ENCODE results near the gene DNAJA3.

Gene DNAJA3

DNA sequence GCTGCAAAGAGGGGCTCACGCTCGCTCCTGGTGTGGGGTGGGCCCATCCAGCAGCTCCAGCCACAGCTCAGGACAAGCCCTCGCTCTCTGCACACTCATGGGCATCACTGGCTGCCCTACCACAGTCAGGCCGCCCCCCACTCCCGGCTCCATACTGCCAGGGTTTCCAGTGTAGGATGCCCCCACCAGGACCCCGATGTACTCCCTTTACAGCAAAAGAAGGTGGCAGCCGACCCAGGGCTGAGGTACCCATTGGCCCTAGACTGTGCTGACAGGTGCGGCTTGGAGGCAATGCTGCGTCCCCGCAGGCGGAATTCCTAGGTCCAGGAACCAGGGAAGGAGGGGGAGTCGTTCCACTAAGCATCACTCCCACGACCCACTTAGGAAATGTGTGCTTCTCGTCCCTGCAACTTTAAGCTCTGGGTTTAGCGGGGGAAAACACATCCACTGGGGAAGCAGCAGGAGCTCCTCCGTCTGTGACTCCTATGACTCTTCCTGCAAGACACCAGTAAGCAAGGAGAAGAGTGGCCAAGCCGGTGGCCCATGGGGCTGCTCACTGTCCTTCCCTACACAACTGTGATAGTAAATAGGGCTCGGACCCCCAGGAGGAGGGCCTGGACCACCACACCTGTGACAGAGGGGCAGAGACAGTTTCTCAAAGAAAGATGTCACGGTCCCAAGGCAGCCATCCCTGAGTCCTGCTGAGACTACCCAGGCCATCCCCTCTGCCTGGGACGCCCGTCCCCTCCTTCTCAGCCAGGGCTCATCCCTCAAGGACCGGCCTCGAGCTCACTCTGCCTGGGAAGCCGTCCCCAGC, 22.3 kb upstream of the DNAJA3 start:
- H3K9me3 ChIP-seq (ENCODE audit: low read length): no peaks in the 10 kb centered on the region
- peaks cover 11% of the 10 kb centered on the region for H3K36me3 ChIP-seq (ENCODE audit: insufficient read depth, low read length)
- H3K27me3 ChIP-seq (ENCODE audit: control insufficient read depth in 1 of 2, insufficient read depth in 2 of 2, low read length in 2 of 2): no peaks in the 10 kb centered on the region
- H3K27ac ChIP-seq (ENCODE audit: low read depth, low read length): no peak overlapping the region
- H3K4me3 ChIP-seq (ENCODE audit: low read depth in 1 of 2, low read length in 2 of 2): no peak overlapping the region
- H3K4me1 ChIP-seq (ENCODE audit: insufficient read depth, low read length): no peaks in the 10 kb centered on the region
- no peak overlapping the region for H3K9ac ChIP-seq (ENCODE audit: low read length)

- no peak overlapping the region for H3K9ac ChIP-seq (ENCODE audit: low read length)
- H3K9me3 ChIP-seq (ENCODE audit: low read length): no peaks in the 10 kb centered on the region
- H3K36me3 ChIP-seq (ENCODE audit: insufficient read depth, low read length): peaks cover 11% of the 10 kb centered on the region
- H3K27me3 ChIP-seq (ENCODE audit: control insufficient read depth in 1 of 2, insufficient read depth in 2 of 2, low read length in 2 of 2): no peaks in the 10 kb centered on the region
- H3K4me1 ChIP-seq (ENCODE audit: insufficient read depth, low read length): no peaks in the 10 kb centered on the region
- H3K27ac ChIP-seq (ENCODE audit: low read depth, low read length): no peak overlapping the region
- no peak overlapping the region for H3K4me3 ChIP-seq (ENCODE audit: low read depth in 1 of 2, low read length in 2 of 2)
These were observed 21.3 kb upstream of the DNAJA3 start for GRCh38 chr16:4404247-4404966.

- no peak overlapping the region for H3K9ac ChIP-seq (ENCODE audit: low read length)
- H3K27ac ChIP-seq (ENCODE audit: low read depth, low read length): no peak overlapping the region
- no peaks in the 10 kb centered on the region for H3K9me3 ChIP-seq (ENCODE audit: low read length)
- H3K4me3 ChIP-seq (ENCODE audit: low read depth in 1 of 2, low read length in 2 of 2): no peak overlapping the region
- H3K36me3 ChIP-seq (ENCODE audit: insufficient read depth, low read length): peaks cover 11% of the 10 kb centered on the region
- peaks cover 5% of the 10 kb centered on the region for H3K4me1 ChIP-seq (ENCODE audit: insufficient read depth, low read length)
- no peaks in the 10 kb centered on the region for H3K27me3 ChIP-seq (ENCODE audit: control insufficient read depth in 1 of 2, insufficient read depth in 2 of 2, low read length in 2 of 2)
These were observed 20.5 kb upstream of the DNAJA3 start for GRCh38 chr16:4404967-4405696.

GRCh38 chr16:4407543-4408322, 17.9 kb upstream of the DNAJA3 start:
- Histone ChIP-seq H3K27ac (ENCODE audit: low read depth, low read length) (no peak overlapping the region), H3K9me3 (ENCODE audit: low read length) (no peaks in the 10 kb centered on the region), H3K4me1 (ENCODE audit: insufficient read depth, low read length) (peaks cover 16% of the 10 kb centered on the region), H3K4me3 (ENCODE audit: low read depth in 1 of 2, low read length in 2 of 2) (no peak overlapping the region), H3K27me3 (ENCODE audit: control insufficient read depth in 1 of 2, insufficient read depth in 2 of 2, low read length in 2 of 2) (no peaks in the 10 kb centered on the region), H3K36me3 (ENCODE audit: insufficient read depth, low read length) (peaks cover 11% of the 10 kb centered on the region), H3K9ac (ENCODE audit: low read length) (no peak overlapping the region)

- Histone ChIP-seq H3K36me3 (ENCODE audit: insufficient read depth, low read length) (peaks cover 11% of the 10 kb centered on the region), H3K27me3 (ENCODE audit: control insufficient read depth in 1 of 2, insufficient read depth in 2 of 2, low read length in 2 of 2) (no peaks in the 10 kb centered on the region), H3K27ac (ENCODE audit: low read depth, low read length) (no peak overlapping the region), H3K9me3 (ENCODE audit: low read length) (no peaks in the 10 kb centered on the region), H3K9ac (ENCODE audit: low read length) (no peak overlapping the region), H3K4me1 (ENCODE audit: insufficient read depth, low read length) (peaks cover 16% of the 10 kb centered on the region), H3K4me3 (ENCODE audit: low read depth in 1 of 2, low read length in 2 of 2) (no peak overlapping the region)
These were observed 17.4 kb upstream of the DNAJA3 start for GRCh38 chr16:4408323-4408690.

DNA sequence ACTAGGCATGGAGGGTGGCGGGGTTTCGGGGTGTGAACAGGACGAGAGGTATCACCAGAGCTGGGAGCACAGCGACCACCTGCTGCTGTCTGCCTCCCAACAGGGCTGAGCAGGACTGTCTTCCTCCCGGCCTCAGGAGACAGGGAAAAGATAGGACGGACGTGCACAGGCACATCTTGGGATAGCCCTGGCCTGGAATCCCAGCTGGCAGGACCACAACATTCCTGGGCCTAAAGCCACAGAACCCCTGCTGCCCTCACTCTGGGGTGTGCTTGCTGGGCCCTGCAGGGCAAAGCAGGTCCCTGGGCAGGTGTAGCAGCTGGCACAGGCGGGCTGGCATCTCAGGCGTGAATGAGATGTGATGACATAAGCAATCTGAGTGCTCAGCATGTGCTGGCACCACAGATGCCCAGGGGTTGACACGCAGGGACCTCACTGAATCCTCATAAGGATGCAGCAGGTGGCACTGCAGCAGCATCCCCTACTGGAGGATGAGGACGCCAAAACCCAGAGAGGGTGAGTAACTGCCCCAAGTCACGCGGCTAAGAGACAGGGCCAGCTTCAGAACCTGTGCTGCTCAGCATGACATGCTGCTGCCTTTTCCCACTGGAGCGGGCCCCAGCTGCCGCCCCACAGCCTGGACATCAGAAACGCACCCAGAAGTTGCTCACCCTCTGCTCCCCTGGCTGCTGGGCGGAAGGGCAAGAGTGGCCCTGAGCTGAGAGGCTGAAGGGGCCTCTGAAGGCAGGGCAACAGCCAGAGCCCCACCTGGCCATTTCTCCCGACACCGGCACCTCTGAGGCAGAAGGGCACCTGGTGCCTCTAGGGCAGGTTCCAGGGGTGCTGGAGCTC, 16.4 kb upstream of the DNAJA3 start:
- Histone ChIP-seq H3K9ac (ENCODE audit: low read length) (no peak overlapping the region), H3K4me1 (ENCODE audit: insufficient read depth, low read length) (peaks cover 16% of the 10 kb centered on the region), H3K4me3 (ENCODE audit: low read depth in 1 of 2, low read length in 2 of 2) (no peak overlapping the region), H3K27ac (ENCODE audit: low read depth, low read length) (no peak overlapping the region), H3K36me3 (ENCODE audit: insufficient read depth, low read length) (peaks cover 11% of the 10 kb centered on the region), H3K27me3 (ENCODE audit: control insufficient read depth in 1 of 2, insufficient read depth in 2 of 2, low read length in 2 of 2) (no peaks in the 10 kb centered on the region), H3K9me3 (ENCODE audit: low read length) (no peaks in the 10 kb centered on the region)

DNA sequence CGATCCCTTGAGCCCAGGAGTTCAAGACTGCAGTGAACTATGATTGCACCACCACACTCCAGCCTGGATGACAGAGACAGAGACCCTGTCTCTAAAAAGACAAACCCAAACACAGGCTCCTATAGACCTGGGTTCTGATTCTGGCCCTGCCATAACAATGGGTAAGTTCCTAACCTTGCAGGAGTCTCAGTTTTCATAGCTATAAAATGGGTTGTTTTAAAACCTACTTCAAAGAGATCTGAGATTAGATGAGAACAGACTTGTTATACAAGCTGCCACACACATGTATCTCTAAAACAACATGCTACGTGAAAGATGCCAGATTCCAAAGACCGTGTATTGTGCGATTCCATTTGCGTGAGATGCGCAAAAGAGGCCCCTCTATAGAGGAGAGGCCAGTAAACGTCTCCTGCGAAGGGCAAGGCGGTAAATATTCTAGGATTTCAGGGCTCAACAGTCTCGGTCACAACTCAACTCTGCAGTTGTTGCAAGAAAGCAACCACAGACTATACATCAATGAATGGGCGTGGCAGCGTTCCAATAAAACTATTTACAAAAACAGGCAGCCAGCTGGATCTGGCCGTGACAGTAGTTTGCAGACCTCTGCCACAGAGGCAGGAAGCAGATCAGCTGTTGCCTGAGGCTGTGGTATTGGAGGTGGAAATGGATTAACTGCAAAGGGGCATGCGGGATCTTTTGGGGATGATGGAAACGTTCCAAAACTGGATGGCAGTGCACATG, 15.2 kb upstream of the DNAJA3 start:
- peaks cover 5% of the 10 kb centered on the region for H3K36me3 ChIP-seq (ENCODE audit: insufficient read depth, low read length)
- H3K4me3 ChIP-seq (ENCODE audit: low read depth in 1 of 2, low read length in 2 of 2): no peak overlapping the region
- no peak overlapping the region for H3K9ac ChIP-seq (ENCODE audit: low read length)
- no peaks in the 10 kb centered on the region for H3K9me3 ChIP-seq (ENCODE audit: low read length)
- H3K4me1 ChIP-seq (ENCODE audit: insufficient read depth, low read length): peaks cover 26% of the 10 kb centered on the region
- no peak overlapping the region for H3K27ac ChIP-seq (ENCODE audit: low read depth, low read length)
- no peaks in the 10 kb centered on the region for H3K27me3 ChIP-seq (ENCODE audit: control insufficient read depth in 1 of 2, insufficient read depth in 2 of 2, low read length in 2 of 2)

DNA sequence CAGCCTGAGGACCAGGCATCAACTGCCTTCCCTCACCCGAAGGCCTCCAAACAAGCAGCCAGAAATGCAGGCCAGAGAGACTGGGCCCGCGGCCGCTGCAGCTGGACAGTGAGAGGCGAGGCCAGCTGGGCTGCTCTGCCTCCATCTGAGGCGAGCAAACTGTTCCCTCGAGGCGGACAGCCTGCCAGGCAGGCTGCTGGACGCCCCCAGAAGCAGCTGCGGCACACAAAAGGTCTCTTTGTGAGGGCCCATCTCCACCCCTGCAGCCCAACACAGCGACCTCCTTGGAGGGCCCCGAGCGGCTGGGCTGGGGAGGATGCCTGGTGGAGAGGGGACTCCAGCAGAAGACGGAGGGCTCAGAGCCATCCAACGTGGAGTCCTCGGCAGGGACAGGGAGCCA, 14.0 kb upstream of the DNAJA3 start:
- Histone ChIP-seq H3K4me3 (ENCODE audit: low read depth in 1 of 2, low read length in 2 of 2) (no peak overlapping the region), H3K9ac (ENCODE audit: low read length) (no peak overlapping the region), H3K4me1 (ENCODE audit: insufficient read depth, low read length) (peaks cover 26% of the 10 kb centered on the region), H3K27me3 (ENCODE audit: control insufficient read depth in 1 of 2, insufficient read depth in 2 of 2, low read length in 2 of 2) (no peaks in the 10 kb centered on the region), H3K9me3 (ENCODE audit: low read length) (no peaks in the 10 kb centered on the region), H3K36me3 (ENCODE audit: insufficient read depth, low read length) (no peaks in the 10 kb centered on the region), H3K27ac (ENCODE audit: low read depth, low read length) (no peak overlapping the region)

DNA sequence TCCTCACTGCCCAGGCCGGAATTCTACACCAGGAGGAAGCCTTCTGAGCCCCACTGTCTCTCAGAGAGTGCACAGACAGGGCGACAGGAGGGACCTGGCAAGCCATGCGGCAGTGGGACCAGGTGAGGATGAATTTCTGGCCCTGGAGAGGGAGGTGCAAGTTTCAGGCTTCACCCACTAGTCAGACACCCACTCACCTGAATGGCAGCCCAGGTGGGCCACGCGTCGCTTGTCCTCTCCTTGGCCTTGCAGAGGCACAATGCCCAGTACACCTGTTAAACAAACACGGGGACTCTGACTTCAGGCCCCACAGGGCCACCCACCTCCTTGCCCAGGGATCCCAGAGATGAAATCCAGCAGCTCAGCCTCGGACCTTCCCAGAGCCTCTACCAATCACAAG, 13.5 kb upstream of the DNAJA3 start:
- Histone ChIP-seq H3K4me1 (ENCODE audit: insufficient read depth, low read length) (peaks cover 30% of the 10 kb centered on the region), H3K4me3 (ENCODE audit: low read depth in 1 of 2, low read length in 2 of 2) (no peak overlapping the region), H3K27ac (ENCODE audit: low read depth, low read length) (no peak overlapping the region), H3K36me3 (ENCODE audit: insufficient read depth, low read length) (no peaks in the 10 kb centered on the region), H3K27me3 (ENCODE audit: control insufficient read depth in 1 of 2, insufficient read depth in 2 of 2, low read length in 2 of 2) (no peaks in the 10 kb centered on the region), H3K9ac (ENCODE audit: low read length) (no peak overlapping the region), H3K9me3 (ENCODE audit: low read length) (no peaks in the 10 kb centered on the region)

DNA sequence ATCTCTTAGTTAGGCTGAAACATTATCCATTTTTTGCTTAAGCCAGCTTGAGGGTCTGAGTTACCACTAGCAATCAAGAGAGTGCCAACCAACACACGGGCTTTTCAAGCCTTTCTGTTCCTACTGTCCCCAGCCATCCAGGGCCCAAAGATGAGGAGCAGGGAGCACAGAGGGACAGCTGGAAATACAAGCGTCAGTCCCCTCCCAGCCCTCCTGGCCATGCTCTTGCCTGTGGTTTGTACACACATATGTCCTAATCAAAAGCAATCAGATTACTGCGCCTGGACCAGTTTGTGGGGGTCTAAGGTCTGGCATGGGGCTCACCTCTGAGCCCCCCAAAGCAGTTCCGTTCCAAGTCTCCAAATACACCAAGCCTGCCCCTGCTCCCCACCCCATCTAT, 12.8 kb upstream of the DNAJA3 start:
- H3K4me3 ChIP-seq (ENCODE audit: low read depth in 1 of 2, low read length in 2 of 2): no peak overlapping the region
- no peaks in the 10 kb centered on the region for H3K9me3 ChIP-seq (ENCODE audit: low read length)
- no peaks in the 10 kb centered on the region for H3K36me3 ChIP-seq (ENCODE audit: insufficient read depth, low read length)
- H3K9ac ChIP-seq (ENCODE audit: low read length): no peak overlapping the region
- H3K27ac ChIP-seq (ENCODE audit: low read depth, low read length): no peak overlapping the region
- no peaks in the 10 kb centered on the region for H3K27me3 ChIP-seq (ENCODE audit: control insufficient read depth in 1 of 2, insufficient read depth in 2 of 2, low read length in 2 of 2)
- peaks cover 30% of the 10 kb centered on the region for H3K4me1 ChIP-seq (ENCODE audit: insufficient read depth, low read length)

Measured in muscle layer of colon (tissue), 2 donors.